HuH-7.5 (cell line): ENCODE data around the gene CWC27.
"Not testable (repeated sequence)": the region's sequence is repeated elsewhere in the genome, so short reads cannot be mapped to it uniquely, and the experiment has no call there.

Experiments
- DNase-seq: peaks from one replicate; pipeline ENCODE4 v3.0.0; 2011; ENCODE audit warnings: low spot score

Gene CWC27

GRCh38 chr5:64838803-64839202 is 70.1 kb downstream of the CWC27 start:
- no peak for DNase-seq

GRCh38 chr5:64839936-64840335 is 71.2 kb downstream of the CWC27 start:
- no peak for DNase-seq

- DNase-seq, result no peak
Observed at GRCh38 chr5:64840958-64841357, 72.2 kb downstream of the CWC27 start.

GRCh38 chr5:64853777-64854176 is 85.0 kb downstream of the CWC27 start:
- no peak for DNase-seq

GRCh38 chr5:64854855-64855254 is 86.1 kb downstream of the CWC27 start:
- DNase-seq, result no peak

- no peak for DNase-seq
Observed at GRCh38 chr5:64859881-64860280, 91.2 kb downstream of the CWC27 start.

- no peak for DNase-seq
Observed at GRCh38 chr5:64861281-64861680, 92.6 kb downstream of the CWC27 start.

- no peak for DNase-seq
Observed at GRCh38 chr5:64864171-64864570, 95.4 kb downstream of the CWC27 start.

- DNase-seq, result no peak
Observed at GRCh38 chr5:64865662-64866061, 96.9 kb downstream of the CWC27 start.

- no peak for DNase-seq
Observed at GRCh38 chr5:64869419-64869818, 100.7 kb downstream of the CWC27 start.

- no peak for DNase-seq
Observed at GRCh38 chr5:64872044-64872443, 103.3 kb downstream of the CWC27 start.

GRCh38 chr5:64873441-64873840 is 104.7 kb downstream of the CWC27 start:
- DNase-seq, result no peak

GRCh38 chr5:64874753-64875152 is 106.0 kb downstream of the CWC27 start:
- no peak for DNase-seq

GRCh38 chr5:64876203-64876602 is 107.5 kb downstream of the CWC27 start:
- DNase-seq, result no peak

- DNase-seq, result no peak
Observed at GRCh38 chr5:64880821-64881220, 112.1 kb downstream of the CWC27 start.

GRCh38 chr5:64883912-64884311 is 115.2 kb downstream of the CWC27 start:
- no peak for DNase-seq

GRCh38 chr5:64884541-64884940 is 115.8 kb downstream of the CWC27 start:
- DNase-seq, result no peak

- no peak for DNase-seq
Observed at GRCh38 chr5:64887910-64888309, 119.2 kb downstream of the CWC27 start.

- DNase-seq, result no peak
Observed at GRCh38 chr5:64895748-64896147, 127.0 kb downstream of the CWC27 start.

- DNase-seq, result no peak
Observed at GRCh38 chr5:64899838-64900237, 131.1 kb downstream of the CWC27 start.

- DNase-seq, result no peak
Observed at GRCh38 chr5:64900618-64901017, 131.9 kb downstream of the CWC27 start.

- not testable (repeated sequence) for DNase-seq
Observed at GRCh38 chr5:64907399-64907798, 138.7 kb downstream of the CWC27 start.

- no peak for DNase-seq
Observed at GRCh38 chr5:64914396-64914795, 145.7 kb downstream of the CWC27 start.

GRCh38 chr5:64918083-64918482 is 149.4 kb downstream of the CWC27 start:
- DNase-seq, result no peak

- DNase-seq, result no peak
Observed at GRCh38 chr5:64921386-64921785, 152.7 kb downstream of the CWC27 start.
